VCaP (cell line): ENCODE data around the gene PLIN4.

Source experiments
- H3K27ac ChIP-seq: fragments of 450-650 bp; 2 replicates; pipeline ENCODE4 v1.5.1; 2017
- CTCF ChIP-seq: fragments of 450-650 bp; conservative IDR thresholded peaks from 2 replicates; pipeline ENCODE4 v1.5.1; 2017; ENCODE audit warnings: mild to moderate bottlenecking, moderate library complexity

The PLIN4 gene

GRCh38 chr19:4512070-4512469 lies 6.2 kb downstream of the PLIN4 start:
- H3K27ac ChIP-seq = no peak overlapping the region
- no peak for TF ChIP-seq CTCF

- H3K27ac ChIP-seq = no peak overlapping the region
- TF ChIP-seq CTCF = no peak
These were observed 6.8 kb downstream of the PLIN4 start for GRCh38 chr19:4511300-4512054.

- no peak for TF ChIP-seq CTCF
- H3K27ac ChIP-seq = no peak overlapping the region
These were observed 7.6 kb downstream of the PLIN4 start for GRCh38 chr19:4510435-4511255.

- TF ChIP-seq CTCF = no peak
These were observed 9.6 kb downstream of the PLIN4 start for GRCh38 chr19:4508698-4509097.

GRCh38 chr19:4507804-4508203 lies 10.5 kb downstream of the PLIN4 start:
- no peak for TF ChIP-seq CTCF
- H3K27ac ChIP-seq = no peak overlapping the region

More at GRCh38 chr19:4508698-4509097, 9.6 kb downstream of the PLIN4 start:
- H3K27ac ChIP-seq = no peak overlapping the region

GRCh38 chr19:4507150-4507452 lies 11.2 kb downstream of the PLIN4 start:
- H3K27ac ChIP-seq = no peak overlapping the region
- TF ChIP-seq CTCF = no peak

- no peak for TF ChIP-seq CTCF
- H3K27ac ChIP-seq = no peak overlapping the region
These were observed 11.7 kb downstream of the PLIN4 start for GRCh38 chr19:4506449-4507149.
